ENCODE data around the gene TDRD3. TPM values are rescaled to one million over a fixed set of nuclear protein-coding genes. Genes with fewer than 3 reads are reported as not detected.
"Not testable (repeated sequence)": the region's sequence is repeated elsewhere in the genome, so short reads cannot be mapped to it uniquely, and the experiment has no call there.

Gene TDRD3
- 6.9 TPM for polyA plus RNA-seq

GRCh38 chr13:60396783-60397703 lies at the start of gene TDRD3:
Gene TDRD3 (plus strand): TSS chr13:60397220. CDS start chr13:60397365, 145 bp downstream.
- no peaks in the 10 kb centered on the region for H3K27me3 Mint-ChIP-seq
- peaks cover 1% of the 10 kb centered on the region for H3K36me3 Mint-ChIP-seq
- peak within 1 kb of the TSS; percentile 97 to 99 (median 98) for H3K27ac Mint-ChIP-seq
- H3K9me3 Mint-ChIP-seq = no peaks in the 10 kb centered on the region
- peak within 1 kb of the TSS; percentile 94 to 99 (median 98) for H3K4me3 Mint-ChIP-seq
- peaks cover 7 to 27% (median 26%) of the 10 kb centered on the region in 3 donors for H3K4me1 Mint-ChIP-seq

- no peaks in the 10 kb centered on the region for H3K4me1 Mint-ChIP-seq
- no peaks in the 10 kb centered on the region for H3K36me3 Mint-ChIP-seq
- H3K27ac Mint-ChIP-seq = no peak overlapping the region
- H3K4me3 Mint-ChIP-seq = no peak overlapping the region
- peaks cover 16% of the 10 kb centered on the region for H3K27me3 Mint-ChIP-seq
- H3K9me3 Mint-ChIP-seq = peaks cover 0 to 4% (median 2%) of the 10 kb centered on the region in 3 donors
Measured at GRCh38 chr13:60347690-60348089, 49.3 kb upstream of the TDRD3 start.

- Mint-ChIP-seq H3K27ac (no peak overlapping the region), H3K36me3 (no peaks in the 10 kb centered on the region), H3K4me3 (no peak overlapping the region), H3K27me3 (peaks cover 16% of the 10 kb centered on the region), H3K9me3 (peaks cover 0 to 8% (median 2%) of the 10 kb centered on the region in 3 donors), H3K4me1 (no peaks in the 10 kb centered on the region)
Measured at GRCh38 chr13:60348097-60348496, 48.9 kb upstream of the TDRD3 start.

GRCh38 chr13:60351326-60351725 lies 45.7 kb upstream of the TDRD3 start:
- peaks cover 0 to 1% (median 1%) of the 10 kb centered on the region in 3 donors for H3K4me1 Mint-ChIP-seq

GRCh38 chr13:60351855-60352615 lies 45.0 kb upstream of the TDRD3 start:
- H3K27me3 Mint-ChIP-seq = peaks cover 9% of the 10 kb centered on the region
- H3K27ac Mint-ChIP-seq = no peak overlapping the region
- H3K36me3 Mint-ChIP-seq = no peaks in the 10 kb centered on the region
- no peak overlapping the region for H3K4me3 Mint-ChIP-seq
- H3K9me3 Mint-ChIP-seq = peaks cover 2 to 8% (median 4%) of the 10 kb centered on the region in 3 donors
- peaks cover 0 to 1% (median 1%) of the 10 kb centered on the region in 3 donors for H3K4me1 Mint-ChIP-seq

More at GRCh38 chr13:60351326-60351725, 45.7 kb upstream of the TDRD3 start:
- Mint-ChIP-seq H3K27me3 (peaks cover 8% of the 10 kb centered on the region), H3K4me3 (no peak overlapping the region), H3K9me3 (peaks cover 2 to 8% (median 4%) of the 10 kb centered on the region in 3 donors), H3K36me3 (no peaks in the 10 kb centered on the region), H3K27ac (no peak overlapping the region)

GRCh38 chr13:60352644-60353043 lies 44.4 kb upstream of the TDRD3 start:
- H3K27ac Mint-ChIP-seq = no peak overlapping the region
- peaks cover 9% of the 10 kb centered on the region for H3K27me3 Mint-ChIP-seq
- no peak overlapping the region for H3K4me3 Mint-ChIP-seq
- H3K9me3 Mint-ChIP-seq = peaks cover 2 to 8% (median 4%) of the 10 kb centered on the region in 3 donors
- peaks cover 0 to 1% (median 1%) of the 10 kb centered on the region in 3 donors for H3K4me1 Mint-ChIP-seq
- no peaks in the 10 kb centered on the region for H3K36me3 Mint-ChIP-seq

GRCh38 chr13:60355056-60355455 lies 42.0 kb upstream of the TDRD3 start:
- H3K4me3 Mint-ChIP-seq = no peak overlapping the region
- H3K36me3 Mint-ChIP-seq = peaks cover 2% of the 10 kb centered on the region
- H3K4me1 Mint-ChIP-seq = peaks cover 0 to 1% (median 1%) of the 10 kb centered on the region in 3 donors
- no peak overlapping the region for H3K27ac Mint-ChIP-seq
- peaks cover 1% of the 10 kb centered on the region for H3K27me3 Mint-ChIP-seq
- H3K9me3 Mint-ChIP-seq = peaks cover 2 to 8% (median 4%) of the 10 kb centered on the region in 3 donors

- Mint-ChIP-seq H3K9me3 (peaks cover 2 to 8% (median 4%) of the 10 kb centered on the region in 3 donors), H3K4me3 (no peak overlapping the region), H3K27me3 (peaks cover 1% of the 10 kb centered on the region), H3K27ac (no peak overlapping the region), H3K4me1 (peaks cover 0 to 1% (median 1%) of the 10 kb centered on the region in 3 donors), H3K36me3 (peaks cover 2% of the 10 kb centered on the region)
Measured at GRCh38 chr13:60356970-60357369, 40.0 kb upstream of the TDRD3 start.

- H3K9me3 Mint-ChIP-seq = peaks cover 0 to 2% (median 1%) of the 10 kb centered on the region in 3 donors
- H3K27me3 Mint-ChIP-seq = peaks cover 1% of the 10 kb centered on the region
- peaks cover 0 to 1% (median 1%) of the 10 kb centered on the region in 3 donors for H3K4me1 Mint-ChIP-seq
- no peak overlapping the region for H3K27ac Mint-ChIP-seq
- no peak overlapping the region for H3K4me3 Mint-ChIP-seq
- peaks cover 2% of the 10 kb centered on the region for H3K36me3 Mint-ChIP-seq
Measured at GRCh38 chr13:60358453-60358852, 38.6 kb upstream of the TDRD3 start.

GRCh38 chr13:60363288-60363687 lies 33.7 kb upstream of the TDRD3 start:
- no peak overlapping the region for H3K4me3 Mint-ChIP-seq
- no peaks in the 10 kb centered on the region for H3K9me3 Mint-ChIP-seq
- H3K27me3 Mint-ChIP-seq = peaks cover 3% of the 10 kb centered on the region
- H3K4me1 Mint-ChIP-seq = no peaks in the 10 kb centered on the region
- H3K27ac Mint-ChIP-seq = no peak overlapping the region
- H3K36me3 Mint-ChIP-seq = peaks cover 2% of the 10 kb centered on the region

GRCh38 chr13:60369242-60369641 lies 27.8 kb upstream of the TDRD3 start:
- no peak overlapping the region for H3K4me3 Mint-ChIP-seq
- no peaks in the 10 kb centered on the region for H3K36me3 Mint-ChIP-seq
- H3K9me3 Mint-ChIP-seq = no peaks in the 10 kb centered on the region
- no peaks in the 10 kb centered on the region for H3K4me1 Mint-ChIP-seq
- no peak overlapping the region for H3K27ac Mint-ChIP-seq
- peaks cover 9% of the 10 kb centered on the region for H3K27me3 Mint-ChIP-seq

GRCh38 chr13:60370343-60370742 lies 26.7 kb upstream of the TDRD3 start:
- Mint-ChIP-seq H3K4me3 (no peak overlapping the region), H3K27ac (no peak overlapping the region), H3K9me3 (no peaks in the 10 kb centered on the region), H3K27me3 (peaks cover 11% of the 10 kb centered on the region), H3K36me3 (no peaks in the 10 kb centered on the region), H3K4me1 (no peaks in the 10 kb centered on the region)

GRCh38 chr13:60372141-60372540 lies 24.9 kb upstream of the TDRD3 start:
- Mint-ChIP-seq H3K27me3 (peaks cover 12% of the 10 kb centered on the region), H3K4me3 (no peak overlapping the region), H3K36me3 (no peaks in the 10 kb centered on the region), H3K27ac (no peak overlapping the region), H3K4me1 (no peaks in the 10 kb centered on the region), H3K9me3 (peaks cover 0 to 2% (median 0%) of the 10 kb centered on the region in 3 donors)

- not testable (repeated sequence) for H3K27me3 Mint-ChIP-seq, H3K27ac Mint-ChIP-seq, H3K36me3 Mint-ChIP-seq, H3K4me3 Mint-ChIP-seq, H3K4me1 Mint-ChIP-seq, H3K9me3 Mint-ChIP-seq
Measured at GRCh38 chr13:60379282-60379681, 17.7 kb upstream of the TDRD3 start.
